Measurements from ENCODE around the gene MRPL14.

The MRPL14 gene

DNA sequence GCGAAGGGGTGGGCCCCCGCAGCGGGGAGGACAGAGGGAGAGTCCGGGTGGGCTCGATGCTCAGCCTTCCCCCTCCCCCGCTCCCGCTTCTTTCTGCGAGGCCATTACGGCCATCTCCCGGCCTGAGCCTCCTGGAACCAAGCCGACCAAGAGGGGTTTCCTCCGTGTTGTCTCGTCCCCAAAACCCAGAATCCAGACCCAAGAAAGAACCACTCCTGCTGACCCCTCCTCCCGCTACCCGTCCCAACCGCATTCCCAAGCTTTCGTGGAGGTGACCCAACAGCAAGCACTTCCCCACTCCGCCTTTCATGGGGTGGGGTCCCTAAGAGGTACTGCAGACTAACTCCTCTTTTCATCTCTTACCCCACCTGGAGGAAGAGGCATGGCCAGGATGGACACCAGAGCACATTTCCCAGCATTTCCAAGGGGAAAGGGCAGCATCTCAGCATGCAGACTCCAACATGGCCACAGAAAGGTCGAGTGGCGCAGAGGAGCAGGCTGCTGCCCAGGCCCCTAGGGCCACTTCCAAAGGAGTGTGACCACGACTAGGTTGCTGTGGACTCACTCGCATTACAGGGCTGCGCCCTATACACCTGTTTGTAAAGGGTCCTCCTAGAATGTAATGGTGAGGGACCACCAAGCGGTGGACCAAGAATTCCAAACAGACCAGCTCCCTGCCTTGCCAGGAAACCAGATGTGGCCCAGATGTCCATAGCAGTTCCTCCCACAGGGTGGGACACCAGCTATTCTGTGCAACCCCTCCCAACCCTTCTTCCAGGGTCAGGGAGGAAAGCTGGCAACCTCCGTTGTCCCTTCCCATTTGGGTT, 53.4 kb downstream of the MRPL14 start:
- Histone ChIP-seq H3K4me3 (ENCODE audit: low read depth, low read length) (peak overlapping the region; percentile 50), H3K36me3 (no peaks in the 10 kb centered on the region), H3K27ac (peak overlapping the region; percentile 58), H3K27me3 (ENCODE audit: insufficient read depth, low read depth, severe bottlenecking) (no peaks in the 10 kb centered on the region), H3K9me3 (ENCODE audit: severe bottlenecking) (no peaks in the 10 kb centered on the region)
- DNase-seq, result peak; percentile 52
- TF ChIP-seq, protein P1, sequence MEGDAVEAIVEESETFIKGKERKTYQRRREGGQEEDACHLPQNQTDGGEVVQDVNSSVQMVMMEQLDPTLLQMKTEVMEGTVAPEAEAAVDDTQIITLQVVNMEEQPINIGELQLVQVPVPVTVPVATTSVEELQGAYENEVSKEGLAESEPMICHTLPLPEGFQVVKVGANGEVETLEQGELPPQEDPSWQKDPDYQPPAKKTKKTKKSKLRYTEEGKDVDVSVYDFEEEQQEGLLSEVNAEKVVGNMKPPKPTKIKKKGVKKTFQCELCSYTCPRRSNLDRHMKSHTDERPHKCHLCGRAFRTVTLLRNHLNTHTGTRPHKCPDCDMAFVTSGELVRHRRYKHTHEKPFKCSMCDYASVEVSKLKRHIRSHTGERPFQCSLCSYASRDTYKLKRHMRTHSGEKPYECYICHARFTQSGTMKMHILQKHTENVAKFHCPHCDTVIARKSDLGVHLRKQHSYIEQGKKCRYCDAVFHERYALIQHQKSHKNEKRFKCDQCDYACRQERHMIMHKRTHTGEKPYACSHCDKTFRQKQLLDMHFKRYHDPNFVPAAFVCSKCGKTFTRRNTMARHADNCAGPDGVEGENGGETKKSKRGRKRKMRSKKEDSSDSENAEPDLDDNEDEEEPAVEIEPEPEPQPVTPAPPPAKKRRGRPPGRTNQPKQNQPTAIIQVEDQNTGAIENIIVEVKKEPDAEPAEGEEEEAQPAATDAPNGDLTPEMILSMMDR (IDR thresholded peaks at IDR 0.05; ENCODE audit: low read depth, low read length), result 0 out of 2 replicates have a peak, but pooled peaks have one; percentile 15

DNA sequence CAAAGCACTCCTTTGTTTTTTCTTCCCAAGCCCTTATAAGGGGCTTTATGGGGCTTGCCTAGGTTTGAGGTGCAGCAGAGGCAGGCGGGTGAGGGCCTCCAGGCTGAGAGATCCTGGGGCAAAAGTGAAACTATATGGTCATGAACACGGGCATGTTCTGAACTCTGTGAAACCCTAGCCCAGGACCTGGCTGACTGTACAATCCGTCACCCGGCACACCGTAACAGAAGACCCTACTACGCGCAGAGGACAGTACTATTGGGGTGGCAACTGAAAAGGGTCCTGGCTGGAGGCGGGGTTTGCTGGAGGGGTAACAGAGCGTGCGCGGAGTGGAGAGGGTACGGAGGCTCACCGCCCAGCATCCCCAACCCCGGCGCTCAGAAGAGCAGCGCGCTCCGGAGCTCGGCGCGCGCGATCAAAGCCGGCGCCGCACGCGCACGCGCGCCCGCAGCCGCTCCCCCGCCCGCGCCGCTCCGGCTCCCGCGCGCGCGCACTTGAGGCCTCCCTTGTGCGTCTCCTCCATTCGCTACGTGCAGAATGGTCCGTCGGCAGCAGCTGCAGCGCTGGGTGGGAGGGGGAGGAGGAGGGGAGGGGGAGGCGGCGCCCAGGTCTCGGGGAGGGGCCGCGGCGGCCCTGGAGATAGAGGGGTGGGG, 54.2 kb downstream of the MRPL14 start:
- no peaks in the 10 kb centered on the region for H3K36me3 ChIP-seq
- H3K27me3 ChIP-seq (ENCODE audit: insufficient read depth, low read depth, severe bottlenecking), result no peaks in the 10 kb centered on the region
- H3K9me3 ChIP-seq (ENCODE audit: severe bottlenecking), result no peaks in the 10 kb centered on the region
- H3K27ac ChIP-seq, result peak overlapping the region; percentile 58
- DNase-seq, result peak; percentile 95
- H3K4me3 ChIP-seq (ENCODE audit: low read depth, low read length), result peak overlapping the region; percentile 50
- TF ChIP-seq, protein P1 (IDR thresholded peaks at IDR 0.05; ENCODE audit: low read depth, low read length), result no peak

DNA sequence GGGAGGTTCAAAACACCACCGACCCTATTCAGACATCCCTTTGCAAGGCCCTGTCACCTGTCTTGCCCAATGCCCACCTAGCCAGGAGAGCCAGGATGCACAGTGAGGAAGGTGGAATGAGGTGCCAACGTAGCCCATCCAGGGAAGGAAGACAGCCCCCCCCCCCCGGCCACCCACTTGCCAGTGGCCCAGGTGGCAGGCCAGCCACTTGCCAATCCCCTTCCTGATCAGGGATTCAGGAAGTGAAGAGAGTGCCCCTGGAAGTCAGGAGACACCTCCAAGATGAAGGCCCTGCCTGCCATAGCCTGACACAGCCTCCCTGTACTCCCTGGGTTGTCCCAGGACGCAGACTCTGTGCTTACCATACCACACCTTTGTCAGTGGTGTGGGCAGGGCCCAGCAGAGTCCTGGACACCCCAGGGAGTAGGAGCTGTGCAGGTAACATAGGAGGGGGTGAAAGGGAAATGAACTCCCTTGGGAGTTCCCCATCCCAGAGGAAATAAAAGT, 54.7 kb downstream of the MRPL14 start:
- Histone ChIP-seq H3K27ac (peak overlapping the region; percentile 35; the same call in 1 of the 2 replicates), H3K27me3 (ENCODE audit: insufficient read depth, low read depth, severe bottlenecking) (no peaks in the 10 kb centered on the region), H3K4me3 (ENCODE audit: low read depth, low read length) (peak overlapping the region; percentile 44), H3K36me3 (no peaks in the 10 kb centered on the region), H3K9me3 (ENCODE audit: severe bottlenecking) (no peaks in the 10 kb centered on the region)
- TF ChIP-seq, protein P1 (IDR thresholded peaks at IDR 0.05; ENCODE audit: low read depth, low read length), result no peak
- no peak for DNase-seq

DNA sequence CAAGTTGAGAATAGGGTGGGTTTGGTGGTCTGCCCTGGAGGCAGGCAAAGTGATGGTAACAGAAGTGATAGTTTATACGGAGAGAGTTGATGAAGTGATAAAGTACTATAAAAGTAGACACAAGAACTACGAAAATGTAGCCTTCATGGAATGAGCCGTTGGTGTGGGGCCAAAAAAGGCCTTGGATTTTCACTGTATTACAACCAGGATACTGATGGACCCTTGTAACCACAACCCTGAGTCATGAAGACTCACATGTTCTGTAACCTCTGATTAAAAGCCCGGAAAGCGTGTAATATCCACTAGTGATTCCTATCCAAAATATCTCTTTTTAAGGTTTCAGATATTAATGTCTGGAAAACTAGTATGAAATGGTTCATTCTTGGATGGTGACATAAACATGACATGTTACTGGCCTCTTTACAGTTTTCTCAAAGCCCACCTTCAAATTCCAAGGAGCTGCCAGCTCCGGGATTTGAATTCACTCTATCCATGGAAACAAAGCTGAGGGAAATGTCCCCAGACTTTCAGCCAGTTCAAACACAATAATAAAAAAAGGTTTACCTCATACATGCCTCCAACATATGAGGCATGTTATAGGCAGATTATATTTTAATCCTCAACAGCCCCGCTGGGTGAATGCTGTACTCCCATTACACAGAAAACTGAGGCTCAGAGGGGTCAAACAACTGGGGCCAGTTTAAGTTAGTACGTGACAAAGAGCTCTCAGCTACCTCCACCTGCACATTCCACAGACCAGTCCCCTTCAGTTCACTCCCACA, 55.4 kb downstream of the MRPL14 start:
- H3K4me3 ChIP-seq (ENCODE audit: low read depth, low read length), result no peak overlapping the region
- TF ChIP-seq, protein P1 (IDR thresholded peaks at IDR 0.05; ENCODE audit: low read depth, low read length), result no peak
- no peaks in the 10 kb centered on the region for H3K9me3 ChIP-seq (ENCODE audit: severe bottlenecking)
- no peak for DNase-seq
- H3K27ac ChIP-seq, result no peak overlapping the region
- no peaks in the 10 kb centered on the region for H3K36me3 ChIP-seq
- H3K27me3 ChIP-seq (ENCODE audit: insufficient read depth, low read depth, severe bottlenecking), result no peaks in the 10 kb centered on the region

DNA sequence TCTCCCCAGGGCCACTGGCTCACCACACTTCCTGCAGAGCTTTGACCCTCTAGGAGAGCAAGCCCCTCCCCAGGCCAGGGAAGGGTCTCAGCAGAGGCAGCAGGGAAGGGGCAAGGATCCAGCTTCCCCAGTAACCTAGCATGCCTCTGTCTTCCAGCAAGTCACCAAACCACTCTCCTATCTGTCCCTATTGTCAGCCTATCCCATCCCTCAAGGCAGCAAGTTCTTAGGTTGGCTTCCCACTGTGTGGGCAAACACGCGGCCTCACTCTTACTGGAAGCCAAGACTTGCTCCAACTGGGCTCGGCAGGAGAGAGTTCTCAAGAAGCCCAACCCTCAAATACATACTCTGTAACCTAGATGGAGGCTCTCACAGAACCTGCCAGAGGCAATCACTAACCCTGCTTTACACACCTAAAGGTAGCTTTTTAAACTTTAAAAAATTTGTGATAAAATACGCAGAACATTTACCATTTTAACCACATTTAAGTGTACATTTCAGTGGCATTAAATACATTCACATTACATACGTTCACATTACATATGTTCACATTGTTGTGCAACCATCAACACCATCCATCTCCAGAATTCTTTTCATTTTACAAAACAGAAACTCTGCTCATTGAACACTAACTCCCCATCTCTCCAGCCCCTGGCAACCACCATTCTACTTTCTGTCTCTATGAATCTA, 58.5 kb downstream of the MRPL14 start:
- no peak overlapping the region for H3K4me3 ChIP-seq (ENCODE audit: low read depth, low read length)
- no peak for DNase-seq
- H3K27ac ChIP-seq, result no peak overlapping the region
- no peaks in the 10 kb centered on the region for H3K9me3 ChIP-seq (ENCODE audit: severe bottlenecking)
- no peaks in the 10 kb centered on the region for H3K36me3 ChIP-seq
- TF ChIP-seq, protein P1 (IDR thresholded peaks at IDR 0.05; ENCODE audit: low read depth, low read length), result no peak
- no peaks in the 10 kb centered on the region for H3K27me3 ChIP-seq (ENCODE audit: insufficient read depth, low read depth, severe bottlenecking)

Data from WERI-Rb-1 (cell line).